HG03196 (cell line): ENCODE measurements around the gene OAS2.

ENCODE experiments used
- ATAC-seq: cut with Tn5 transposase; IDR thresholded peaks from one replicate; pipeline ENCODE4 v1.9.1; 2021; ENCODE audit not compliant: unreplicated experiment

Gene OAS2

GRCh38 chr12:113056631-113057488 is 78.5 kb downstream of the OAS2 start, which contains the start of gene DTX1:
DTX1 (plus strand) TSS chr12:113056730; CDS start chr12:113058193, 1,463 bp downstream.
- ATAC-seq, result no peak

DNA sequence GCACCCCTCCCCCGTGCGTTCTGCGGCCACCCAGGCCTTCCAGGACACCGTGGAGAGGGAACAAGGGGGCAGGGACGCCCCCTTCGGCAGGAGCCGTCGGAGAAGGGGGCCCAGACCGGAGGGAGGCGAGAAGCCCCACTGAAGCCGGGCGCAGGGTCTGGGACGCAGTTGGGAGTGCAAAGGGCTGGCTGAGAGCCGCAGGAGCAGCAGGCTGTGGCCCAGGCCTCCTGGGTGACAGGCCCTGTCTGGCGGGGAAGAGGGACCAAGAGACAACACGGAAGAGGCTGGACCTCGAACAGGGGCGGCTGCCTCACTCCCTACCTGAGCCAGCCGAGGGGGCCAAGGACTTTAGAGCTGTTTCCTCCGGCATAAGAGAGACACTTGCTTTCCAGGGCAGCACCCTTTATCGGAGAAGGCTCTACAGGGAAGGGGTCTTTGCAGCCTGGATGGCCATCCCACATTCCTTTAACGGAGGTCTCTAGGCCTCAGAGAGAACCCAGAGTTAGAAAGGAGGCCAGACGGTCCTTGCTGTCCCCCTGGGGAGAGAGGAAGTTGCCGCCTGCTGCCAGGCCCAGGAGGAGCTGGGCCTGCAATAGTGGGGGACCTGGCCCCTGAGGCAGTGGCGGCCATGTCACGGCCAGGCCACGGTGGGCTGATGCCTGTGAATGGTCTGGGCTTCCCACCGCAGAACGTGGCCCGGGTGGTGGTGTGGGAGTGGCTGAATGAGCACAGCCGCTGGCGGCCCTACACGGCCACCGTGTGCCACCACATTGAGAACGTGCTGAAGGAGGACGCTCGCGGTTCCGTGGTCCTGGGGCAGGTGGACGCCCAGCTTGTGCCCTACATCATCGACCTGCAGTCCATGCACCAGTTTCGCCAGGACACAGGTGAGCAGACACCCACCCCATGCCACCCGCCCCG is 79.5 kb downstream of the OAS2 start:
- no peak for ATAC-seq

DNA sequence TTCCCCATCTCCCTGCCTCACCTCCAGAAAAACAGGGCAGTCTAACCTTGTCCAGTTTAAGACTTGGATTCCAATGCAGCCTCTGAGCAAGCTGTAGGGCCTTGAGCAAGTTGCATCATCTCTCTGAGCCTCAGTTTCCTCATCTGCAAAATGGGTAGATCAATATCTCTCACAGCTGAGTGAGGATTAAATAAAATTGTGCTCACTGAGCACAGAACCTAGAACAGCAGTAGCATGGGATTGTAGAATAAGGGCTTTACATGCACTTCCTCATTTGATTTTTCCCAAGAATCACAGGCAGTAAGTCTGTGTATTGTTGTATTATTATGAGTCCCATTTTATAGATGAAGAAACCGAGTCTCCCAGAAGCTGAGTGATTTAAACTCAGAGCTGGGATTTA is 80.2 kb downstream of the OAS2 start:
- no peak for ATAC-seq

GRCh38 chr12:113059071-113059595 is 80.8 kb downstream of the OAS2 start:
- no peak for ATAC-seq

DNA sequence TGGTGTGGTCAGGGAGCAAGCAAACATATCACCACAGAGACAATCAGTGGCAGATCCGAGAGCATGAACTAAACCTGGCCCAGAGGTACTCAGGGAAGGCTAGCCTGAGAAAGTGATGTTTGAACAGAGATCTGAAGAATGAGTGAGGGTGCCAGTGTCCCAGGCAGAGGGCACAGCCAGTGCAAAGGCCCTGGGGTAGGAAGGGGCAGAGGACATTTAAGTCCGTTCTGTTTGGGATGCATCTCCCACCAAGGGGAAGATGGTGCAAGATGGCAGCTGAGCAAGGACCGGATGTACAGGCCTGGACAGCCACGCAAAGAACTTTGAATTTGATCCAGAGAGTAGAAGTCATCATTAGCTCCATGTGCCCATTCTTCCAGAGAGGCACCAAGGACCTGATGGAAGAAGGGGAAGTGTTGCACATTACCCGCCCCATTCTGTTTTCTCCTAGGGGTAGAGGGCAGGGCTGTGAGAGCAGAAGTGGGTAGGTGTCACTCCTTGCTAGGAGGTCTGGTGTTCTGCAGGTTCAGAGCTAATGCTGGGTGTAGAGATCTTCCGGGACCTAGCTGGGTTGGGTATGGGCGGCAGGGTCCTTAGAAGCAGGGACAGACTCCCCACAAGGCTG is 82.1 kb downstream of the OAS2 start:
- ATAC-seq, result no peak

DNA sequence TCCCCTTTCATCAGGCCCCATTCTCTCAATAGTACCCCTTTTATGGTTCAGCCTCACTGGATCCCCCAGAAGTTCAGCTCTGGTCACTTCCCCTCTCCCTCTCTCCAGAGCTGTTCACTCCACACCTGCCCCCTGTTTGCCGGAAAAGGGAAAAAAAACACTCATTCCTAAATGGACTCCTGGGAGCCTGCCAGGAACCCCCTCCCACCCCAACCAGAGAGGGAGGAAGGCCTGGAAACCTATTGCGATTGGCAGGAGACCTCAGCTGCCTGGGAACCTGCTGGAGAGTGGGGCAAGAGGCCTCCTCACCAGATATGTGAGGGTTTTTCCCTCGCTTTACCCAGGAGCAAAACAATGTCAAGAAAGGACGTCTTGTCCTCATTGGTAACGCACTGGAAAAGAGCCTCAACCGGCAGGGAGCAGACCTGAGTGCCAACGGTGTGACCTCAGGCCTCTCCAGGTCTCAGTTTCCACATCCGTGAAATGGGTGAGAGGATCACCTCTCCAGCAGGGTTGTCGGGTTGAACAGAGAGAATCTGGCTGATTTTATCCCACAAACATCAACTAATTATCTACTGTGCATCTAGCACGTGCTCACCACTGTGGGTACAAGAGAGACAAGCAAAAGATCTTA is 82.9 kb downstream of the OAS2 start:
- no peak for ATAC-seq
